ENCODE measurements around the gene PFKM.

The PFKM gene

GRCh38 chr12:48189331-48190125 lies 70.4 kb downstream of the PFKM start:
- DNase-seq = peak; percentile 42

GRCh38 chr12:48191096-48191495 lies 71.9 kb downstream of the PFKM start:
- DNase-seq = no peak

- DNase-seq = no peak
These were observed 73.7 kb downstream of the PFKM start for GRCh38 chr12:48192861-48193260.

- DNase-seq = peak; percentile 72
These were observed 74.5 kb downstream of the PFKM start for GRCh38 chr12:48193623-48194022.

GRCh38 chr12:48194799-48195201 lies 75.6 kb downstream of the PFKM start:
- DNase-seq = no peak
